LNCaP clone FGC (cell line): ENCODE results near the gene MTMR11.

Experiments used
- DNase-seq: peaks from one replicate; pipeline ENCODE4 v3.0.0-alpha.2; 2011; ENCODE audit warnings: low read depth
- H3K4me3 ChIP-seq: 2 replicates; pipeline ENCODE4 v1.5.1; 2011; ENCODE audit warnings: mild to moderate bottlenecking, low read depth, low read length, control low read depth
- CTCF ChIP-seq: IDR thresholded peaks from 2 replicates; pipeline ENCODE4 v1.5.1; 2012; ENCODE audit warnings: mild to moderate bottlenecking; ENCODE audit not compliant: control insufficient read depth, insufficient read depth; ENCODE audit errors: extremely low read depth

MTMR11 gene

GRCh38 chr1:149917571-149918144 lies 19.0 kb downstream of the MTMR11 start, which contains the start of gene SV2A:
Gene SV2A (minus strand): TSS chr1:149917844. CDS start chr1:149913840, 4,004 bp downstream.
- DNase-seq = no peak
- no peak for TF ChIP-seq CTCF

GRCh38 chr1:149916898-149917252 lies 19.8 kb downstream of the MTMR11 start:
- no peak for TF ChIP-seq CTCF
- H3K4me3 ChIP-seq = no peak overlapping the region
- DNase-seq = no peak

More at GRCh38 chr1:149917571-149918144, 19.0 kb downstream of the MTMR11 start, which contains the start of gene SV2A:
- H3K4me3 ChIP-seq = no peak within 1 kb of the TSS

GRCh38 chr1:149916193-149916897 lies 20.3 kb downstream of the MTMR11 start:
- no peak overlapping the region for H3K4me3 ChIP-seq
- no peak for TF ChIP-seq CTCF
- no peak for DNase-seq

- no peak for TF ChIP-seq CTCF
- no peak for DNase-seq
- no peak overlapping the region for H3K4me3 ChIP-seq
These were observed 21.1 kb downstream of the MTMR11 start for GRCh38 chr1:149915429-149916192.

GRCh38 chr1:149914545-149914944 lies 22.1 kb downstream of the MTMR11 start:
- TF ChIP-seq CTCF = no peak
- no peak overlapping the region for H3K4me3 ChIP-seq
- no peak for DNase-seq

- DNase-seq = no peak
- H3K4me3 ChIP-seq = no peak overlapping the region
- TF ChIP-seq CTCF = no peak
These were observed 30.1 kb downstream of the MTMR11 start for GRCh38 chr1:149906570-149907075.
